Liver (tissue), 9 donors: ENCODE data around the gene OR2AJ1. TPM values are rescaled to one million over a fixed set of nuclear protein-coding genes. Genes with fewer than 3 reads are reported as not detected.
A peak's percentile ranks its signal among the peaks of the same experiment; 100 is the strongest.
"Not testable (repeated sequence)": the region's sequence is repeated elsewhere in the genome, so short reads cannot be mapped to it uniquely, and the experiment has no call there.

Source experiments
- DNase-seq: peaks from one replicate; pipeline ENCODE4 v3.0.0-alpha.2; 2017; ENCODE audit warnings: low spot score
- H3K27ac ChIP-seq, 2 donors: one replicate each; pipeline ENCODE4 v1.7.0; 2013; ENCODE audit warnings: inconsistent platforms in 2 of 2, low read length in 2 of 2, control low read depth in 1 of 2, low read depth in 1 of 2, mild to moderate bottlenecking in 1 of 2
- H3K27me3 ChIP-seq, 4 donors: one replicate each; pipeline versions ENCODE4 v1.6.1 to v1.7.0; 2013; ENCODE audit warnings: low read length in 3 of 4, inconsistent platforms in 1 of 4, mild to moderate bottlenecking in 1 of 4, moderate library complexity in 1 of 4; ENCODE audit not compliant: control insufficient read depth in 4 of 4, insufficient read depth in 4 of 4
- H3K36me3 ChIP-seq, 4 donors: one replicate each; pipeline versions ENCODE4 v1.6.1 to v1.7.0; 2013; ENCODE audit warnings: low read length in 3 of 4, mild to moderate bottlenecking in 3 of 4, low read depth in 1 of 4, moderate library complexity in 1 of 4; ENCODE audit not compliant: control insufficient read depth in 4 of 4, insufficient read depth in 3 of 4
- H3K4me1 ChIP-seq, 4 donors: one replicate each; pipeline versions ENCODE4 v1.6.1 to v1.7.0; 2013; ENCODE audit warnings: low read length in 3 of 4, mild to moderate bottlenecking in 3 of 4, moderate library complexity in 1 of 4; ENCODE audit not compliant: control insufficient read depth in 4 of 4, insufficient read depth in 4 of 4
- H3K4me3 ChIP-seq, 3 donors: one replicate each; pipeline versions ENCODE4 v1.6.1 to v1.7.0; 2013; ENCODE audit warnings: low read length in 3 of 3, control low read depth in 1 of 3, low read depth in 1 of 3, mild to moderate bottlenecking in 1 of 3
- H3K9ac ChIP-seq, 2 donors: one replicate each; pipeline ENCODE4 v1.7.0; 2013; ENCODE audit warnings: low read length in 2 of 2, mild to moderate bottlenecking in 2 of 2, moderate library complexity in 2 of 2, control low read depth in 1 of 2, low read depth in 1 of 2
- H3K9me3 ChIP-seq, 4 donors: one replicate each; pipeline versions ENCODE4 v1.6.1 to v1.7.0; 2013; ENCODE audit warnings: low read length in 3 of 4; ENCODE audit not compliant: control insufficient read depth in 4 of 4
- EGR1 ChIP-seq, 2 donors: IDR thresholded peaks; 2 replicates each; pipeline ENCODE4 v1.6.1; 2016 to 2018; ENCODE audit warnings: antibody characterized with exemption in 2 of 2, low read depth in 2 of 2
- FOXA1 ChIP-seq: IDR thresholded peaks from 2 replicates; pipeline ENCODE4 v1.6.1; 2016; ENCODE audit warnings: antibody characterized with exemption
- FOXA2 ChIP-seq: IDR thresholded peaks from 2 replicates; pipeline ENCODE4 v1.6.1; 2016; ENCODE audit warnings: antibody characterized with exemption
- GABPA ChIP-seq, 2 donors: IDR thresholded peaks in 1 of 2; conservative IDR thresholded peaks in 1 of 2; 2 replicates each; pipeline ENCODE4 v1.6.1; 2016; ENCODE audit warnings: antibody characterized with exemption in 2 of 2, mild to moderate bottlenecking in 1 of 2, moderate library complexity in 1 of 2
- HNF4A ChIP-seq, 2 donors: conservative IDR thresholded peaks; 2 replicates each; pipeline ENCODE4 v1.6.1; 2016; ENCODE audit warnings: antibody characterized with exemption in 2 of 2, mild to moderate bottlenecking in 2 of 2
- HNF4G ChIP-seq: IDR thresholded peaks from 2 replicates; pipeline ENCODE4 v1.6.1; 2016; ENCODE audit warnings: antibody characterized with exemption
- JUND ChIP-seq, 2 donors: IDR thresholded peaks; 2 replicates each; pipeline ENCODE4 v1.6.1; 2016; ENCODE audit warnings: antibody characterized with exemption in 2 of 2
- NR2F2 ChIP-seq: IDR thresholded peaks from 2 replicates; pipeline ENCODE4 v1.6.1; 2016; ENCODE audit warnings: antibody characterized with exemption
- RAD21 ChIP-seq, 2 donors: IDR thresholded peaks; 2 replicates each; pipeline ENCODE4 v1.6.1; 2016; ENCODE audit warnings: antibody characterized with exemption in 2 of 2, mild to moderate bottlenecking in 2 of 2
- SP1 ChIP-seq: IDR thresholded peaks from 2 replicates; pipeline ENCODE4 v1.6.1; 2018; ENCODE audit warnings: antibody characterized with exemption, mild to moderate bottlenecking
- YY1 ChIP-seq: IDR thresholded peaks from 2 replicates; pipeline ENCODE4 v1.6.1; 2016; ENCODE audit warnings: antibody characterized with exemption, mild to moderate bottlenecking
- WGBS: extraction: QIAGEN DNeasy Blood & Tissue Kit; methylation state at CpG from one replicate; pipeline ENCODE4 v1.1.7; 2013; 5-methylcytosine and 5-hydroxymethylcytosine counted together
- polyA plus RNA-seq, 2 donors: library from polyadenylated mRNA; stranded (reverse) in 1 of 2; unstranded in 1 of 2; fragments of 200-250 nt in 1 of 2; fragments of >200 nt in 1 of 2; fragmentation: Nextera tagmentation in 1 of 2; extraction: Ambion mirVana in 1 of 2; gene quantifications; one replicate each; pipeline versions ENCODE4 v1.2.1 to v1.2.3, GENCODE V29; 2013 to 2015
- total RNA-seq, 2 donors: library from RNA; depleted of rRNA; stranded (reverse); fragments of >200 nt; gene quantifications; one replicate each; pipeline ENCODE4 v1.2.3, GENCODE V29; 2014
- TF ChIP-seq, protein P1 (sequence below): fragments of 150-350 bp; IDR thresholded peaks from 2 replicates; pipeline ENCODE4 v1.5.1; 2017; ENCODE audit warnings: improper control_type of control experiment, low read depth, low read length; ENCODE audit not compliant: missing input control
- TF ChIP-seq, protein P2 (sequence below): IDR thresholded peaks from 2 replicates; pipeline ENCODE4 v1.6.1; 2016; ENCODE audit warnings: antibody characterized with exemption
- TF ChIP-seq, protein P3 (sequence below): IDR thresholded peaks from 2 replicates; pipeline ENCODE4 v1.6.1; 2016; ENCODE audit warnings: antibody characterized with exemption
- TF ChIP-seq, protein P4 (sequence below): IDR thresholded peaks from 2 replicates; pipeline ENCODE4 v1.6.1; 2016; ENCODE audit warnings: antibody characterized with exemption
- TF ChIP-seq, protein P5 (sequence below): IDR thresholded peaks from 2 replicates; pipeline ENCODE4 v1.6.1; 2016; ENCODE audit warnings: antibody characterized with exemption, mild to moderate bottlenecking
- donor health status: healthy.
- donor health status: healthy.
- donor health status: healthy.
- donor health status: healthy.
- donor health status: healthy.

Gene OR2AJ1
- total and polyA plus RNA-seq, 4 donors: not detected

DNA sequence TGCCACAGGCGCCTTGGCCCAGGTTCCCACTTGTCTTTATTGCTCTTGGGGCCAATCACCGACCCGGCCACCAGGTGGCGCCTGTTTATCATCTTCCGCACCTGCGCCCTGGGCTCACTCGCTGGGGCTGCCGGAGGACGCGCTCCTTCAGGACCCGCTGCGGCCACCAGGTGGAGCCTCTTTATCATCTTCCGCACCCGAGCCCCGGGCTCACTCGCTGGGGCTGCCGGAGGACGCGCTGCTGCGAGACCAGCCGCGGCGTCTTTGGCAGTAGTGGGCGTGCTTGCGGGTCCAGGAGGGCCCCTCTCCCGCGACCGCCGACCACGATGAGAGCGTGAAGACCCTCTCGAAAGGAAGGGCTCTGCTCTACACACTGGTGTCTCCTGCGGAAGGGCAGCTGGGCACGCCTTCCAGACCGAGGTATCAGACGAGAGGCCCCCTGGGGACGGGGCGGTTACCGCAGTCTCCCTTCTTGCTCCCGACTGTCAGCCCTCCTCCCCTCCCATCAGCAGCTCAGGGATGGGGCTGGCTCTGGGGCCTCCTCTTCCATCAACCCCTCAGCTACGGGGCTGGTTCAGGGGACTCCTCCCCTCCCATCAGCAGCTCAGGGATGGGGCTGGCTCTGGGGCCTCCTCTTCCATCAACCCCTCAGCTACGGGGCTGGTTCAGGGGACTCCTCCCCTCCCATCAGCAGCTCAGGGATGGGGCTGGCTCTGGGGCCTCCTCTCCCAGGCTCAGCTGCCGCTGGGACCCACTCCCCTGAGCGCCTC is 12.5 kb downstream of the OR2AJ1 start:
- WGBS: 22% methylated on average over 44 of the region's 44 CpGs
- TF ChIP-seq RAD21 (IDR thresholded peaks at IDR 0.05): peak in 1 of 2 donors; percentile 70
- TF ChIP-seq, protein P1, sequence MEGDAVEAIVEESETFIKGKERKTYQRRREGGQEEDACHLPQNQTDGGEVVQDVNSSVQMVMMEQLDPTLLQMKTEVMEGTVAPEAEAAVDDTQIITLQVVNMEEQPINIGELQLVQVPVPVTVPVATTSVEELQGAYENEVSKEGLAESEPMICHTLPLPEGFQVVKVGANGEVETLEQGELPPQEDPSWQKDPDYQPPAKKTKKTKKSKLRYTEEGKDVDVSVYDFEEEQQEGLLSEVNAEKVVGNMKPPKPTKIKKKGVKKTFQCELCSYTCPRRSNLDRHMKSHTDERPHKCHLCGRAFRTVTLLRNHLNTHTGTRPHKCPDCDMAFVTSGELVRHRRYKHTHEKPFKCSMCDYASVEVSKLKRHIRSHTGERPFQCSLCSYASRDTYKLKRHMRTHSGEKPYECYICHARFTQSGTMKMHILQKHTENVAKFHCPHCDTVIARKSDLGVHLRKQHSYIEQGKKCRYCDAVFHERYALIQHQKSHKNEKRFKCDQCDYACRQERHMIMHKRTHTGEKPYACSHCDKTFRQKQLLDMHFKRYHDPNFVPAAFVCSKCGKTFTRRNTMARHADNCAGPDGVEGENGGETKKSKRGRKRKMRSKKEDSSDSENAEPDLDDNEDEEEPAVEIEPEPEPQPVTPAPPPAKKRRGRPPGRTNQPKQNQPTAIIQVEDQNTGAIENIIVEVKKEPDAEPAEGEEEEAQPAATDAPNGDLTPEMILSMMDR: peak; percentile 33
- peak; percentile 95 for DNase-seq
- H3K9me3 ChIP-seq, H3K27ac ChIP-seq, H3K36me3 ChIP-seq, H3K4me1 ChIP-seq, H3K27me3 ChIP-seq, H3K9ac ChIP-seq: not testable (repeated sequence)
- peak overlapping the region in 2 of 3 donors; percentile 18 to 20 for H3K4me3 ChIP-seq

DNA sequence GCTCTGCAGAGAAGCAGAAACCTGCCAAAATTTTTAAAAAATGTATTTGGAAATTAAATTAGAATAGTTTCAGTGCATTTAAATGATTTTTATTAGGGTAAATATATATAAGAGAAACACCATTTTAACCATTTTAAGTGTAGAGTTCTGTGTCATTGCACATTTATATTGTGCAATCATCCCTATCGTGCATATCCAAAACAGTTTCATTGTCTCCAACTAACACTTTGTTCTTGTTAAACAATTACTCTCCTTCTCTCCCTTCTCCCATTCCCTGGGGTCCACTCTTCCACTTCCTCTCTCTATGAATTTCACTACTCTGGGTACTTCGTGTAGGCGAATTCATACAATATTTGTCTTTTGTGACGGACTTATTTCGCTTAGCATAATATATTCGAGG is 17.9 kb downstream of the OR2AJ1 start:
- TF ChIP-seq, protein P1: no peak
- TF ChIP-seq, protein P2, sequence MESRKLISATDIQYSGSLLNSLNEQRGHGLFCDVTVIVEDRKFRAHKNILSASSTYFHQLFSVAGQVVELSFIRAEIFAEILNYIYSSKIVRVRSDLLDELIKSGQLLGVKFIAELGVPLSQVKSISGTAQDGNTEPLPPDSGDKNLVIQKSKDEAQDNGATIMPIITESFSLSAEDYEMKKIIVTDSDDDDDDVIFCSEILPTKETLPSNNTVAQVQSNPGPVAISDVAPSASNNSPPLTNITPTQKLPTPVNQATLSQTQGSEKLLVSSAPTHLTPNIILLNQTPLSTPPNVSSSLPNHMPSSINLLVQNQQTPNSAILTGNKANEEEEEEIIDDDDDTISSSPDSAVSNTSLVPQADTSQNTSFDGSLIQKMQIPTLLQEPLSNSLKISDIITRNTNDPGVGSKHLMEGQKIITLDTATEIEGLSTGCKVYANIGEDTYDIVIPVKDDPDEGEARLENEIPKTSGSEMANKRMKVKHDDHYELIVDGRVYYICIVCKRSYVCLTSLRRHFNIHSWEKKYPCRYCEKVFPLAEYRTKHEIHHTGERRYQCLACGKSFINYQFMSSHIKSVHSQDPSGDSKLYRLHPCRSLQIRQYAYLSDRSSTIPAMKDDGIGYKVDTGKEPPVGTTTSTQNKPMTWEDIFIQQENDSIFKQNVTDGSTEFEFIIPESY: no peak
- TF ChIP-seq HNF4A (conservative IDR thresholded peaks at IDR 0.05): no peak
- TF ChIP-seq, protein P3, sequence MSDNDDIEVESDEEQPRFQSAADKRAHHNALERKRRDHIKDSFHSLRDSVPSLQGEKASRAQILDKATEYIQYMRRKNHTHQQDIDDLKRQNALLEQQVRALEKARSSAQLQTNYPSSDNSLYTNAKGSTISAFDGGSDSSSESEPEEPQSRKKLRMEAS: no peak
- TF ChIP-seq RAD21 (IDR thresholded peaks at IDR 0.05): no peak
- no peak for TF ChIP-seq JUND (IDR thresholded peaks at IDR 0.05)
- TF ChIP-seq, protein P4, sequence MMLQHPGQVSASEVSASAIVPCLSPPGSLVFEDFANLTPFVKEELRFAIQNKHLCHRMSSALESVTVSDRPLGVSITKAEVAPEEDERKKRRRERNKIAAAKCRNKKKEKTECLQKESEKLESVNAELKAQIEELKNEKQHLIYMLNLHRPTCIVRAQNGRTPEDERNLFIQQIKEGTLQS: no peak
- no peak for TF ChIP-seq FOXA2
- TF ChIP-seq FOXA1: no peak
- no peak for TF ChIP-seq EGR1 (IDR thresholded peaks at IDR 0.05; ENCODE audit: low read depth in 2 of 2)
- no peak for TF ChIP-seq HNF4G
- TF ChIP-seq GABPA (IDR thresholded peaks at IDR 0.05 in 1 of 2, conservative IDR thresholded peaks at IDR 0.05 in 1 of 2): no peak
- TF ChIP-seq NR2F2: no peak
- TF ChIP-seq, protein P5, sequence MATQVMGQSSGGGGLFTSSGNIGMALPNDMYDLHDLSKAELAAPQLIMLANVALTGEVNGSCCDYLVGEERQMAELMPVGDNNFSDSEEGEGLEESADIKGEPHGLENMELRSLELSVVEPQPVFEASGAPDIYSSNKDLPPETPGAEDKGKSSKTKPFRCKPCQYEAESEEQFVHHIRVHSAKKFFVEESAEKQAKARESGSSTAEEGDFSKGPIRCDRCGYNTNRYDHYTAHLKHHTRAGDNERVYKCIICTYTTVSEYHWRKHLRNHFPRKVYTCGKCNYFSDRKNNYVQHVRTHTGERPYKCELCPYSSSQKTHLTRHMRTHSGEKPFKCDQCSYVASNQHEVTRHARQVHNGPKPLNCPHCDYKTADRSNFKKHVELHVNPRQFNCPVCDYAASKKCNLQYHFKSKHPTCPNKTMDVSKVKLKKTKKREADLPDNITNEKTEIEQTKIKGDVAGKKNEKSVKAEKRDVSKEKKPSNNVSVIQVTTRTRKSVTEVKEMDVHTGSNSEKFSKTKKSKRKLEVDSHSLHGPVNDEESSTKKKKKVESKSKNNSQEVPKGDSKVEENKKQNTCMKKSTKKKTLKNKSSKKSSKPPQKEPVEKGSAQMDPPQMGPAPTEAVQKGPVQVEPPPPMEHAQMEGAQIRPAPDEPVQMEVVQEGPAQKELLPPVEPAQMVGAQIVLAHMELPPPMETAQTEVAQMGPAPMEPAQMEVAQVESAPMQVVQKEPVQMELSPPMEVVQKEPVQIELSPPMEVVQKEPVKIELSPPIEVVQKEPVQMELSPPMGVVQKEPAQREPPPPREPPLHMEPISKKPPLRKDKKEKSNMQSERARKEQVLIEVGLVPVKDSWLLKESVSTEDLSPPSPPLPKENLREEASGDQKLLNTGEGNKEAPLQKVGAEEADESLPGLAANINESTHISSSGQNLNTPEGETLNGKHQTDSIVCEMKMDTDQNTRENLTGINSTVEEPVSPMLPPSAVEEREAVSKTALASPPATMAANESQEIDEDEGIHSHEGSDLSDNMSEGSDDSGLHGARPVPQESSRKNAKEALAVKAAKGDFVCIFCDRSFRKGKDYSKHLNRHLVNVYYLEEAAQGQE: no peak
- TF ChIP-seq SP1: no peak
- TF ChIP-seq YY1: no peak
- Histone ChIP-seq H3K4me1 (no peaks in the 10 kb centered on the region), H3K36me3 (no peaks in the 10 kb centered on the region), H3K4me3 (no peak overlapping the region), H3K9ac (no peak overlapping the region), H3K9me3 (peaks cover 0 to 2% (median 0%) of the 10 kb centered on the region in 4 donors), H3K27ac (no peak overlapping the region), H3K27me3 (no peaks in the 10 kb centered on the region)
- 73% methylated on average over 6 of the region's 6 CpGs for WGBS
- no peak for DNase-seq
